GM19324 (cell line): Measurements from ENCODE around the gene OOSP3.

Source experiments
- ATAC-seq: cut with Tn5 transposase; IDR thresholded peaks from one replicate; pipeline ENCODE4 v1.9.1; 2021; ENCODE audit warnings: mild to moderate bottlenecking, moderate library complexity; ENCODE audit not compliant: unreplicated experiment, low FRiP score

Gene OOSP3

DNA sequence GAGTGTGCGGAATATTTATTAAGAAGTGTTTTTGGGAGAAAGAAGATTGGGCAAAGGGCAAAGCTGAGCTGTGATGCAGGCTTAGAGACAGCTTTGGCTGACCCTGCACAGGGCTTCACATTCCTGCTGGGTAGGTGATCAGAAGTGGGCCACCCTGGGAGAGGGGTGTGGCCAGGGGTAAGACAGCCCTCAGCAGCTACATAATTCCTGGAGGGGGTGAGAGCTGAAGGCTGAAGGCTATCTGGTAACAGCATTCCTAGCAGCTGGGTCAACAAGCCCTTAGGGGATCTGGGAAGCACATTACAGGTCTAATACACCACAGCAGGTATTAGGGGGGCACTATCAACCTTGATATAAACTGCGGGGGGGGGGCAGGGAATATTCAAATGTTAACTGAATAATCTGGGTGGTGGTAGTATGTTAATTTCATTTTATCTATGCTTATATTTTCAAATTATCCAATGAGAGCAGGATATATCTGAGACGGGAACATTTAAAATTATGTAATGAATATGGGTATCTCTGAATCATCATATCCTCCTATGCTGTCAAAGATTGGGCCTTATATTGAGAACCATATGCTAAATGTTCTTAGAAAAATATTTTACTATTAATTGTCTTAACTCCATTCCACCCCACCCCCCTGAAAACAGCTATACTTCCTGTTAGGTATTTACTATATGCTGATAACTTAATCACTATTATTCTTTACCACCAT, 65.6 kb downstream of the OOSP3 start:
- ATAC-seq, result no peak

- ATAC-seq, result no peak
Observed at GRCh38 chr11:59944720-59945119, 66.1 kb downstream of the OOSP3 start.
